Ishikawa (cell line): Measurements from ENCODE around the gene PRAMEF1.

Experiments used
- CEBPB ChIP-seq: IDR thresholded peaks from 2 replicates; pipeline ENCODE4 v1.6.1; 2012
- CREB1 ChIP-seq: IDR thresholded peaks from 2 replicates; pipeline ENCODE4 v1.6.1; 2012; ENCODE audit warnings: low read depth
- EGR1 ChIP-seq: IDR thresholded peaks from 2 replicates; pipeline ENCODE4 v1.6.1; 2012
- EP300 ChIP-seq: IDR thresholded peaks from 2 replicates; pipeline ENCODE4 v1.6.1; 2012; ENCODE audit warnings: borderline replicate concordance
- MAX ChIP-seq: IDR thresholded peaks from 2 replicates; pipeline ENCODE4 v1.6.1; 2012
- NFIC ChIP-seq: IDR thresholded peaks from 2 replicates; pipeline ENCODE4 v1.6.1; 2012
- RAD21 ChIP-seq: IDR thresholded peaks from 2 replicates; pipeline ENCODE4 v1.6.1; 2012; ENCODE audit warnings: low read depth
- REST ChIP-seq: IDR thresholded peaks from 2 replicates; pipeline ENCODE4 v1.6.1; 2012; ENCODE audit warnings: low read depth, mild to moderate bottlenecking
- TAF1 ChIP-seq: IDR thresholded peaks from 2 replicates; pipeline ENCODE4 v1.6.1; 2012; ENCODE audit warnings: low read depth, mild to moderate bottlenecking
- USF1 ChIP-seq: IDR thresholded peaks from 2 replicates; pipeline ENCODE4 v1.6.1; 2012
- YY1 ChIP-seq: IDR thresholded peaks from 2 replicates; pipeline ENCODE4 v1.6.1; 2012; ENCODE audit warnings: low read depth

GRCh38 chr1:12811409-12811784, 20.2 kb downstream of the PRAMEF1 start:
- TF ChIP-seq CREB1: no peak
- TF ChIP-seq EGR1: no peak
- no peak for TF ChIP-seq EP300
- TF ChIP-seq YY1: no peak
- no peak for TF ChIP-seq RAD21
- no peak for TF ChIP-seq REST
- TF ChIP-seq TAF1: no peak
- TF ChIP-seq MAX: no peak
- no peak for TF ChIP-seq CEBPB
- TF ChIP-seq NFIC: no peak
- TF ChIP-seq USF1: no peak
